Measurements from ENCODE around the gene ARID1B.

DNA sequence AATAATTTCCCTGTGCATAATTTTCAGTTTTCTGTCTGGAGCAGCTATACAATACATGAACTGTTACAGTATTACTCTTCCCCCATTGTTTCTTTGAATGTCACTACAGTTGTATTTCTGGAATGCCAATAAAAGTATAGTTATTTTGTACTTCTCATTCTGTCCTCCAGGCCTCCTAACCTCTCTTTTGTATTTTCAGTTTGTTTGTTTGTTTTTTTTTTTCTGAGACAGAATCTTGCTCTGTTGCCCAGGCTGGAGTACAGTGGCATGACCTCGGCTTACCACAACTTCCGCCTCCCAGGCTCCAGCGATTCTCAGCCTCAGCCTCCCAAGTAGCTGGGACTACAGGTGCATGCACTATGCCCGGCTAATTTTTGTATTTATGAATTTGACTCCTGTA lies 16.8 kb upstream of the ARID1B start:
- no peak for TF ChIP-seq EZH2phosphoT487 (IDR thresholded peaks at IDR 0.05; ENCODE audit: borderline replicate concordance, low read length)
- TF ChIP-seq, protein P1, sequence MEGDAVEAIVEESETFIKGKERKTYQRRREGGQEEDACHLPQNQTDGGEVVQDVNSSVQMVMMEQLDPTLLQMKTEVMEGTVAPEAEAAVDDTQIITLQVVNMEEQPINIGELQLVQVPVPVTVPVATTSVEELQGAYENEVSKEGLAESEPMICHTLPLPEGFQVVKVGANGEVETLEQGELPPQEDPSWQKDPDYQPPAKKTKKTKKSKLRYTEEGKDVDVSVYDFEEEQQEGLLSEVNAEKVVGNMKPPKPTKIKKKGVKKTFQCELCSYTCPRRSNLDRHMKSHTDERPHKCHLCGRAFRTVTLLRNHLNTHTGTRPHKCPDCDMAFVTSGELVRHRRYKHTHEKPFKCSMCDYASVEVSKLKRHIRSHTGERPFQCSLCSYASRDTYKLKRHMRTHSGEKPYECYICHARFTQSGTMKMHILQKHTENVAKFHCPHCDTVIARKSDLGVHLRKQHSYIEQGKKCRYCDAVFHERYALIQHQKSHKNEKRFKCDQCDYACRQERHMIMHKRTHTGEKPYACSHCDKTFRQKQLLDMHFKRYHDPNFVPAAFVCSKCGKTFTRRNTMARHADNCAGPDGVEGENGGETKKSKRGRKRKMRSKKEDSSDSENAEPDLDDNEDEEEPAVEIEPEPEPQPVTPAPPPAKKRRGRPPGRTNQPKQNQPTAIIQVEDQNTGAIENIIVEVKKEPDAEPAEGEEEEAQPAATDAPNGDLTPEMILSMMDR (conservative IDR thresholded peaks at IDR 0.05; ENCODE audit: low read depth, low read length) = no peak
